ENCODE measurements around the gene BRI3. TPM values are rescaled to one million over a fixed set of nuclear protein-coding genes. Genes with fewer than 3 reads are reported as not detected.

Gene BRI3
- total and polyA plus RNA-seq, 9 of the 15 experiments (the other 6 are each of a cell fraction or from before 2014, with no cell fraction given) = 4.3 to 57.4 (median 18.6) TPM

DNA sequence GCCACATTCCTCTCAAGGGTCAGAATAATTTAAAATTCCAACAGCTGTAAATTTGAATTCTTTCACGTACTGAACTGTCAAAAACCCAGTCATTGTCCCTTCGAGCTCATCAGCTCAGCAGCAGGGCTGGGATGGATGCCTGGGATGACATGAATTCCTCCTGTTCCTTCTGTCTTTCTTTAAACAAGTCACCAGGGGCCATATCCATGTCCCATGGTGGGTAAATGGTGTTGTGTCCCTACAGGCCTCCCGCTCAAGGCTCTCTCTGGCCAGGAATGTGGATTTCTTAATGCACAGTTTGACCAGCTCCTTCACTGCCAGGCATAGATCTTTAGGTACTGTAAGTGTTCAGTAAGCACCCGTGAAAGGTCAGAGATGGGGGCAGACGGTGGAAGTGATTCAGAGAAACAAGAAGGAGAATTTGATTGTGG lies 15.6 kb upstream of the BRI3 start (continued):
- no peak for TF ChIP-seq FOXA1 (IDR thresholded peaks at IDR 0.05; ENCODE audit: borderline replicate concordance)

DNA sequence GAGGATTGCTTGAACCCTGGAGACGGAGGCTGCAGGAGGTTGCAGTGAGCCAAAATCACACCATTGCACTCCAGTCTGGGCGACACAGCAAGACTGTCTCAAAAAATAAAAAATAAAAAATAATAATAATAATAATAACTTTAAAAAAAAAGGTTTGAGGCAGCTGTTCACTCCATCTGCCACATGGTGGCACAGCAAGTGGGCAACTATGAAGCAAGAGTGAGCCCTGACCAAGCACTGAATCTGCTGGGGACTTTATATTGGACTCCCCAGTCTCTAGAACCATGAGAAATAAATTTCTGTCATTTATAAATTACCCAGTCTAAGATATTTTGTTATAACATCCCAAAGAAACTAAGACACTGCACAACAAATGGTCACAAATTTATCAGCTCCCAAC lies 14.6 kb upstream of the BRI3 start:
- Histone ChIP-seq H4K20me1 (replicated peaks; ENCODE audit: control insufficient read depth, insufficient read depth, low read length) (no peaks in the 10 kb centered on the region), H3K4me1 (replicated peaks in 1 of 2; ENCODE audit: control insufficient read depth in 2 of 2, insufficient read depth in 2 of 2, low read length in 2 of 2) (peaks cover 0 to 4% of the 10 kb centered on the region in 2 experiments; a peak in 2 of 5 replicates), H3K36me3 (ENCODE audit: control insufficient read depth, insufficient read depth, low read length) (no peaks in the 10 kb centered on the region), H3K4me3 (no peak overlapping the region), H2AFZ (ENCODE audit: low read depth, low read length) (no peak overlapping the region), H3K9me1 (ENCODE audit: control insufficient read depth, insufficient read depth, low read length) (no peaks in the 10 kb centered on the region), H3K27ac (ENCODE audit: extremely low read depth, low read depth, low read length) (no peak overlapping the region), H3K27me3 (ENCODE audit: control insufficient read depth in 2 of 2, insufficient read depth in 2 of 2, low read length in 2 of 2) (no peaks in the 10 kb centered on the region), H3K9ac (ENCODE audit: insufficient read depth in 1 of 2, low read depth in 2 of 2, low read length in 2 of 2) (no peak overlapping the region), H3K4me2 (ENCODE audit: insufficient read depth, low read length) (no peak overlapping the region), H3K9me3 (replicated peaks; ENCODE audit: control insufficient read depth, insufficient read depth, low read depth, low read length) (no peaks in the 10 kb centered on the region), H3K79me2 (ENCODE audit: control insufficient read depth, insufficient read depth, low read length) (no peaks in the 10 kb centered on the region)
- POLR2A ChIA-PET = no interaction called here
- peak; percentile 53 for ATAC-seq
- intact Hi-C loops (cut with micrococcal nuclease) (no loop called here), in situ Hi-C loops (cut with MboI) (no loop called here)
- no TSS peak for BruUV-seq (replicated peaks)
- WGBS (ENCODE audit: insufficient coverage, low coverage, missing lambda C conversion rate) = 100% methylated on average over 1 of the region's 2 CpGs
- no peak for DNase-seq (ENCODE audit: extremely low read depth in 1 of 4, low spot score in 3 of 4)
- no peak for FAIRE-seq
- CTCF ChIA-PET (ENCODE audit: low intra/inter-chr PET ratio) = no interaction called here
- TF ChIP-seq, protein P1, sequence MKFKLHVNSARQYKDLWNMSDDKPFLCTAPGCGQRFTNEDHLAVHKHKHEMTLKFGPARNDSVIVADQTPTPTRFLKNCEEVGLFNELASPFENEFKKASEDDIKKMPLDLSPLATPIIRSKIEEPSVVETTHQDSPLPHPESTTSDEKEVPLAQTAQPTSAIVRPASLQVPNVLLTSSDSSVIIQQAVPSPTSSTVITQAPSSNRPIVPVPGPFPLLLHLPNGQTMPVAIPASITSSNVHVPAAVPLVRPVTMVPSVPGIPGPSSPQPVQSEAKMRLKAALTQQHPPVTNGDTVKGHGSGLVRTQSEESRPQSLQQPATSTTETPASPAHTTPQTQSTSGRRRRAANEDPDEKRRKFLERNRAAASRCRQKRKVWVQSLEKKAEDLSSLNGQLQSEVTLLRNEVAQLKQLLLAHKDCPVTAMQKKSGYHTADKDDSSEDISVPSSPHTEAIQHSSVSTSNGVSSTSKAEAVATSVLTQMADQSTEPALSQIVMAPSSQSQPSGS (CRISPR knock-in tag; IDR thresholded peaks at IDR 0.05) = no peak
- TF ChIP-seq RCOR1 (IDR thresholded peaks at IDR 0.05; ENCODE audit: borderline replicate concordance in 1 of 2, low read depth in 2 of 2, low read length in 2 of 2) (no peak), TCF3 (CRISPR knock-in tag; IDR thresholded peaks at IDR 0.05) (no peak), BACH1 (tag; IDR thresholded peaks at IDR 0.05) (no peak), CEBPG (CRISPR knock-in tag; IDR thresholded peaks at IDR 0.05) (peak; percentile 31; the same call in 1 of the 2 replicates), CEBPG (tag; conservative IDR thresholded peaks at IDR 0.05 in 1 of 2, IDR thresholded peaks at IDR 0.05 in 1 of 2) (no peak), TFAM (CRISPR knock-in tag; conservative IDR thresholded peaks at IDR 0.05) (no peak)
- TF ChIP-seq, protein P2, sequence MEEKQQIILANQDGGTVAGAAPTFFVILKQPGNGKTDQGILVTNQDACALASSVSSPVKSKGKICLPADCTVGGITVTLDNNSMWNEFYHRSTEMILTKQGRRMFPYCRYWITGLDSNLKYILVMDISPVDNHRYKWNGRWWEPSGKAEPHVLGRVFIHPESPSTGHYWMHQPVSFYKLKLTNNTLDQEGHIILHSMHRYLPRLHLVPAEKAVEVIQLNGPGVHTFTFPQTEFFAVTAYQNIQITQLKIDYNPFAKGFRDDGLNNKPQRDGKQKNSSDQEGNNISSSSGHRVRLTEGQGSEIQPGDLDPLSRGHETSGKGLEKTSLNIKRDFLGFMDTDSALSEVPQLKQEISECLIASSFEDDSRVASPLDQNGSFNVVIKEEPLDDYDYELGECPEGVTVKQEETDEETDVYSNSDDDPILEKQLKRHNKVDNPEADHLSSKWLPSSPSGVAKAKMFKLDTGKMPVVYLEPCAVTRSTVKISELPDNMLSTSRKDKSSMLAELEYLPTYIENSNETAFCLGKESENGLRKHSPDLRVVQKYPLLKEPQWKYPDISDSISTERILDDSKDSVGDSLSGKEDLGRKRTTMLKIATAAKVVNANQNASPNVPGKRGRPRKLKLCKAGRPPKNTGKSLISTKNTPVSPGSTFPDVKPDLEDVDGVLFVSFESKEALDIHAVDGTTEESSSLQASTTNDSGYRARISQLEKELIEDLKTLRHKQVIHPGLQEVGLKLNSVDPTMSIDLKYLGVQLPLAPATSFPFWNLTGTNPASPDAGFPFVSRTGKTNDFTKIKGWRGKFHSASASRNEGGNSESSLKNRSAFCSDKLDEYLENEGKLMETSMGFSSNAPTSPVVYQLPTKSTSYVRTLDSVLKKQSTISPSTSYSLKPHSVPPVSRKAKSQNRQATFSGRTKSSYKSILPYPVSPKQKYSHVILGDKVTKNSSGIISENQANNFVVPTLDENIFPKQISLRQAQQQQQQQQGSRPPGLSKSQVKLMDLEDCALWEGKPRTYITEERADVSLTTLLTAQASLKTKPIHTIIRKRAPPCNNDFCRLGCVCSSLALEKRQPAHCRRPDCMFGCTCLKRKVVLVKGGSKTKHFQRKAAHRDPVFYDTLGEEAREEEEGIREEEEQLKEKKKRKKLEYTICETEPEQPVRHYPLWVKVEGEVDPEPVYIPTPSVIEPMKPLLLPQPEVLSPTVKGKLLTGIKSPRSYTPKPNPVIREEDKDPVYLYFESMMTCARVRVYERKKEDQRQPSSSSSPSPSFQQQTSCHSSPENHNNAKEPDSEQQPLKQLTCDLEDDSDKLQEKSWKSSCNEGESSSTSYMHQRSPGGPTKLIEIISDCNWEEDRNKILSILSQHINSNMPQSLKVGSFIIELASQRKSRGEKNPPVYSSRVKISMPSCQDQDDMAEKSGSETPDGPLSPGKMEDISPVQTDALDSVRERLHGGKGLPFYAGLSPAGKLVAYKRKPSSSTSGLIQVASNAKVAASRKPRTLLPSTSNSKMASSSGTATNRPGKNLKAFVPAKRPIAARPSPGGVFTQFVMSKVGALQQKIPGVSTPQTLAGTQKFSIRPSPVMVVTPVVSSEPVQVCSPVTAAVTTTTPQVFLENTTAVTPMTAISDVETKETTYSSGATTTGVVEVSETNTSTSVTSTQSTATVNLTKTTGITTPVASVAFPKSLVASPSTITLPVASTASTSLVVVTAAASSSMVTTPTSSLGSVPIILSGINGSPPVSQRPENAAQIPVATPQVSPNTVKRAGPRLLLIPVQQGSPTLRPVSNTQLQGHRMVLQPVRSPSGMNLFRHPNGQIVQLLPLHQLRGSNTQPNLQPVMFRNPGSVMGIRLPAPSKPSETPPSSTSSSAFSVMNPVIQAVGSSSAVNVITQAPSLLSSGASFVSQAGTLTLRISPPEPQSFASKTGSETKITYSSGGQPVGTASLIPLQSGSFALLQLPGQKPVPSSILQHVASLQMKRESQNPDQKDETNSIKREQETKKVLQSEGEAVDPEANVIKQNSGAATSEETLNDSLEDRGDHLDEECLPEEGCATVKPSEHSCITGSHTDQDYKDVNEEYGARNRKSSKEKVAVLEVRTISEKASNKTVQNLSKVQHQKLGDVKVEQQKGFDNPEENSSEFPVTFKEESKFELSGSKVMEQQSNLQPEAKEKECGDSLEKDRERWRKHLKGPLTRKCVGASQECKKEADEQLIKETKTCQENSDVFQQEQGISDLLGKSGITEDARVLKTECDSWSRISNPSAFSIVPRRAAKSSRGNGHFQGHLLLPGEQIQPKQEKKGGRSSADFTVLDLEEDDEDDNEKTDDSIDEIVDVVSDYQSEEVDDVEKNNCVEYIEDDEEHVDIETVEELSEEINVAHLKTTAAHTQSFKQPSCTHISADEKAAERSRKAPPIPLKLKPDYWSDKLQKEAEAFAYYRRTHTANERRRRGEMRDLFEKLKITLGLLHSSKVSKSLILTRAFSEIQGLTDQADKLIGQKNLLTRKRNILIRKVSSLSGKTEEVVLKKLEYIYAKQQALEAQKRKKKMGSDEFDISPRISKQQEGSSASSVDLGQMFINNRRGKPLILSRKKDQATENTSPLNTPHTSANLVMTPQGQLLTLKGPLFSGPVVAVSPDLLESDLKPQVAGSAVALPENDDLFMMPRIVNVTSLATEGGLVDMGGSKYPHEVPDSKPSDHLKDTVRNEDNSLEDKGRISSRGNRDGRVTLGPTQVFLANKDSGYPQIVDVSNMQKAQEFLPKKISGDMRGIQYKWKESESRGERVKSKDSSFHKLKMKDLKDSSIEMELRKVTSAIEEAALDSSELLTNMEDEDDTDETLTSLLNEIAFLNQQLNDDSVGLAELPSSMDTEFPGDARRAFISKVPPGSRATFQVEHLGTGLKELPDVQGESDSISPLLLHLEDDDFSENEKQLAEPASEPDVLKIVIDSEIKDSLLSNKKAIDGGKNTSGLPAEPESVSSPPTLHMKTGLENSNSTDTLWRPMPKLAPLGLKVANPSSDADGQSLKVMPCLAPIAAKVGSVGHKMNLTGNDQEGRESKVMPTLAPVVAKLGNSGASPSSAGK (IDR thresholded peaks at IDR 0.05) = no peak
